ENCODE results near the gene ACOXL.

ACOXL gene

DNA sequence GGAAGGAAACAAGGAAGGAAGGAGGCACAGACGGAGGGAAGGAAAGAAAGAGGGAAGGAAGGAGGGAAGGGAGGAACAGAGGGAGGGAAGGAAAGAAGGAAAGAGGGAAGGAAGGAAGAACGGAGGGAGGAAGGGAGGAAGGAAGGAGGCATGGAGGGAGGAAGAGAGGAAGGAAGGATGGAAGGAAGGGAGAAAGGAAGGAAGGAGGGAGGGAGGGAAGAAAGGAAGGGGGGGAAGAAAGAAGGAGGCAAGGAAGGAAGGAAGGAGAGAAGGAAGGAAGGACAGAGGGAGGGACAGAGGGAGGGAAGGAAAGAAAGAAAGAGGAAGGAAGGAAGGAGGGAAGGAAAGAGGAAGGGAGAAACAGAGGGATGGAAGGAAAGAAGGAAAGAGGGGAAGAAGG, 7.6 kb upstream of the ACOXL start:
- TF ChIP-seq, protein P1, sequence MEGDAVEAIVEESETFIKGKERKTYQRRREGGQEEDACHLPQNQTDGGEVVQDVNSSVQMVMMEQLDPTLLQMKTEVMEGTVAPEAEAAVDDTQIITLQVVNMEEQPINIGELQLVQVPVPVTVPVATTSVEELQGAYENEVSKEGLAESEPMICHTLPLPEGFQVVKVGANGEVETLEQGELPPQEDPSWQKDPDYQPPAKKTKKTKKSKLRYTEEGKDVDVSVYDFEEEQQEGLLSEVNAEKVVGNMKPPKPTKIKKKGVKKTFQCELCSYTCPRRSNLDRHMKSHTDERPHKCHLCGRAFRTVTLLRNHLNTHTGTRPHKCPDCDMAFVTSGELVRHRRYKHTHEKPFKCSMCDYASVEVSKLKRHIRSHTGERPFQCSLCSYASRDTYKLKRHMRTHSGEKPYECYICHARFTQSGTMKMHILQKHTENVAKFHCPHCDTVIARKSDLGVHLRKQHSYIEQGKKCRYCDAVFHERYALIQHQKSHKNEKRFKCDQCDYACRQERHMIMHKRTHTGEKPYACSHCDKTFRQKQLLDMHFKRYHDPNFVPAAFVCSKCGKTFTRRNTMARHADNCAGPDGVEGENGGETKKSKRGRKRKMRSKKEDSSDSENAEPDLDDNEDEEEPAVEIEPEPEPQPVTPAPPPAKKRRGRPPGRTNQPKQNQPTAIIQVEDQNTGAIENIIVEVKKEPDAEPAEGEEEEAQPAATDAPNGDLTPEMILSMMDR (IDR thresholded peaks at IDR 0.05; ENCODE audit: low read length) = no peak
- no peak for TF ChIP-seq EZH2 (IDR thresholded peaks at IDR 0.05; ENCODE audit: borderline replicate concordance, low read length)
- Histone ChIP-seq H4K20me1 (ENCODE audit: insufficient read depth, low read length) (no peaks in the 10 kb centered on the region), H3K9me2 (ENCODE audit: low read depth, low read length) (no peaks in the 10 kb centered on the region), H3K36me3 (ENCODE audit: insufficient read depth, low read length) (no peaks in the 10 kb centered on the region), H3K4me2 (ENCODE audit: low read length) (no peak overlapping the region), H3K27me3 (ENCODE audit: insufficient read depth, low read length) (no peaks in the 10 kb centered on the region; the same call in 1 of the 2 replicates), H3K4me1 (ENCODE audit: insufficient read depth, low read length, severe bottlenecking) (no peaks in the 10 kb centered on the region), H3K27ac (ENCODE audit: low read depth, low read length, poor library complexity, severe bottlenecking) (no peak overlapping the region), H3F3A (ENCODE audit: insufficient read depth, low read length) (no peaks in the 10 kb centered on the region), H3K9me3 (ENCODE audit: low read length) (no peaks in the 10 kb centered on the region), H3K79me2 (ENCODE audit: insufficient read depth, low read length) (no peaks in the 10 kb centered on the region), H2AFZ (ENCODE audit: low read length) (no peak overlapping the region), H3K4me3 (ENCODE audit: low read depth, low read length, poor library complexity, severe bottlenecking) (no peak overlapping the region), H3K9ac (ENCODE audit: low read length) (no peak overlapping the region)

DNA sequence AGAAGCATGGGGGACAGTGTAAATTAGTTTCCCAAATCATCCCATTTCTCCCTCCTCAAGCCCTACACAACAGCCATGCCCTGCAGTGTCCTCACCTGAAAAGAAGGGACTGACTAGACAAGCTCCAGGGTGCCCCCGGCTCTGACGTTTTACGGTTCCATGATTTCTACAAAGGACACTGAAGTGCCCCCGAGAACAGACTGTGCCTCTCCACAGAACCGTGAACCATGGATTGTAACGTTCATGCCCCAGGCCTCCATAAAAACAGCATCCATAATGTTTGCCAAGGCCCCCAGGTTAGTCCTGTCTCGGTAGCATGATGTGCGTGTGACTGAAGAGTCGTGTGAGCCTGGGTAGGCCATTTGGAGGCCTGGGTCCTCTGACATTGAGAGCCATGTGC, 7.0 kb upstream of the ACOXL start:
- H3K27ac ChIP-seq (ENCODE audit: low read depth, low read length, poor library complexity, severe bottlenecking) = no peak overlapping the region
- no peaks in the 10 kb centered on the region for H3K9me2 ChIP-seq (ENCODE audit: low read depth, low read length)
- H3F3A ChIP-seq (ENCODE audit: insufficient read depth, low read length) = no peaks in the 10 kb centered on the region

DNA sequence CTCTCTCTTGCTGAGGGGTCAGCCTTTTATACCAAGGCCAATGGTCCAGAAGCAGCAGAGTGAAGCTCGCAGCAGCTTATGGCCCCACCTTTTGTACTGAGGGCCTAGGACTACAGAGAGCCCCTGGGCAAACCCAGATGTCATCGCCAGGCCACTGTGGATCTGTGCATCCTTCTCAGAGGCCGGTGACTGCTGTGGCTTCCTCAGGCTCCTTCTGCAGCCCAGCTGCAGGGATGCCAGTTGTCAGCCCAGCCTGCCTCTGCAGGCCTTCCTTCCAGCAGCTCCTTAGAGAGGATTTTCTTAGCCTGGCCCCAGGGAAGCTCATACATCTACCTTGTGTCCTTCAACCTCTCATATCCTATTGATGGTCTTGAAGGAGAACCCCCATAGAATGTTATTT, 6.5 kb upstream of the ACOXL start:
- Histone ChIP-seq H3K79me2 (ENCODE audit: insufficient read depth, low read length) (no peaks in the 10 kb centered on the region), H2AFZ (ENCODE audit: low read length) (no peak overlapping the region), H3K27ac (ENCODE audit: low read depth, low read length, poor library complexity, severe bottlenecking) (no peak overlapping the region), H3K4me2 (ENCODE audit: low read length) (no peak overlapping the region), H3K9me3 (ENCODE audit: low read length) (no peaks in the 10 kb centered on the region), H3K4me1 (ENCODE audit: insufficient read depth, low read length, severe bottlenecking) (no peaks in the 10 kb centered on the region), H4K20me1 (ENCODE audit: insufficient read depth, low read length) (no peaks in the 10 kb centered on the region), H3K36me3 (ENCODE audit: insufficient read depth, low read length) (no peaks in the 10 kb centered on the region), H3K9ac (ENCODE audit: low read length) (no peak overlapping the region), H3K4me3 (ENCODE audit: low read depth, low read length, poor library complexity, severe bottlenecking) (no peak overlapping the region), H3K27me3 (ENCODE audit: insufficient read depth, low read length) (no peaks in the 10 kb centered on the region), H3K9me2 (ENCODE audit: low read depth, low read length) (no peaks in the 10 kb centered on the region), H3F3A (ENCODE audit: insufficient read depth, low read length) (no peaks in the 10 kb centered on the region)
- TF ChIP-seq, protein P1 (IDR thresholded peaks at IDR 0.05; ENCODE audit: low read length) = no peak
- TF ChIP-seq EZH2 (IDR thresholded peaks at IDR 0.05; ENCODE audit: borderline replicate concordance, low read length) = no peak

More for the DNA sequence above, 7.0 kb upstream of the ACOXL start:
- H2AFZ ChIP-seq (ENCODE audit: low read length) = no peak overlapping the region
- H3K4me2 ChIP-seq (ENCODE audit: low read length) = no peak overlapping the region
- TF ChIP-seq, protein P1 (IDR thresholded peaks at IDR 0.05; ENCODE audit: low read length) = no peak
- TF ChIP-seq EZH2 (IDR thresholded peaks at IDR 0.05; ENCODE audit: borderline replicate concordance, low read length) = no peak
- H4K20me1 ChIP-seq (ENCODE audit: insufficient read depth, low read length) = no peaks in the 10 kb centered on the region
- H3K4me3 ChIP-seq (ENCODE audit: low read depth, low read length, poor library complexity, severe bottlenecking) = no peak overlapping the region
- no peaks in the 10 kb centered on the region for H3K27me3 ChIP-seq (ENCODE audit: insufficient read depth, low read length)
- H3K4me1 ChIP-seq (ENCODE audit: insufficient read depth, low read length, severe bottlenecking) = no peaks in the 10 kb centered on the region
- no peaks in the 10 kb centered on the region for H3K36me3 ChIP-seq (ENCODE audit: insufficient read depth, low read length)
- no peaks in the 10 kb centered on the region for H3K9me3 ChIP-seq (ENCODE audit: low read length)
- no peak overlapping the region for H3K9ac ChIP-seq (ENCODE audit: low read length)
- no peaks in the 10 kb centered on the region for H3K79me2 ChIP-seq (ENCODE audit: insufficient read depth, low read length)
